ENCODE data around the gene ZSCAN21. TPM values are rescaled to one million over a fixed set of nuclear protein-coding genes. Genes with fewer than 3 reads are reported as not detected.

The ZSCAN21 gene
- total and polyA plus RNA-seq, 10 of the 15 experiments (the other 5 are each of a cell fraction or from before 2014, with no cell fraction given), result 1.9 to 9.6 (median 7.1) TPM

DNA sequence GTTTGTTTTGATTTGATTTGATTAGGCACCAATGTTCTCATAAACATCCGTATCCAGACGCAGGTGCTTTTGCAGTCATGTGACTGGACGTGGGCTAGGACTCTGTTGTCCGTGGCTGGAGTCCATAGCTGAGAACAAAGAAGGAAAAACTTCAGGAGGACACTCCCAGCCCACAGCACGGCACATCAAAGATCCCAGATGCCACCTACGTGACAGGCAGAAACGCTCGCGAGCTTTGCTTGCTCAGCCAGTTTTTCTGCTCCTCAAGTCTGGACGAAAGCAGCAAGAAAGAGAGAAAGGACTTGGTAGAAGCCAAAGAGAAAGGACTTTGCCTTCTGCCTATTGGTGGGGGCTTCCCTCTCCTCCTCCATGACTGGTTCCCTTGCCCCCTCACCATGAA is 41.0 kb upstream of the ZSCAN21 start:
- Histone ChIP-seq H3K9ac (ENCODE audit: control insufficient read depth, insufficient read depth, low read length) (no peak overlapping the region), H3K27me3 (replicated peaks in 1 of 2; ENCODE audit: control insufficient read depth in 2 of 2, insufficient read depth in 2 of 2, low read length in 1 of 2) (peaks cover 0 to 1% of the 10 kb centered on the region in 2 experiments; a peak in 2 of 4 replicates), H3K27ac (ENCODE audit: control insufficient read depth, insufficient read depth) (no peak overlapping the region), H3K4me1 (ENCODE audit: control insufficient read depth, insufficient read depth, low read length) (no peaks in the 10 kb centered on the region), H3K4me2 (ENCODE audit: control insufficient read depth, insufficient read depth) (no peak overlapping the region), H3K36me3 (ENCODE audit: control insufficient read depth in 2 of 2, insufficient read depth in 2 of 2, low read length in 1 of 2) (no peaks in the 10 kb centered on the region), H3K79me2 (ENCODE audit: control insufficient read depth, insufficient read depth, low read length) (no peaks in the 10 kb centered on the region), H3K4me3 (no peak overlapping the region), H2AFZ (ENCODE audit: control insufficient read depth, low read depth, low read length) (no peak overlapping the region), H3K9me3 (replicated peaks; ENCODE audit: control insufficient read depth, insufficient read depth, low read length) (no peaks in the 10 kb centered on the region), H4K20me1 (ENCODE audit: control insufficient read depth, insufficient read depth) (no peaks in the 10 kb centered on the region)
- no peak for FAIRE-seq
- no peak for DNase-seq (ENCODE audit: low read depth, low spot score)
- BruUV-seq (replicated peaks), result no TSS peak
- RAD21 ChIA-PET (ENCODE audit: unreplicated experiment), result interaction anchor here (1.1 kb wide), 1 partner anchor 8 kb away, joined by 3 read pairs; no protein-coding TSS in a partner anchor
- ATAC-seq, result no peak
- POLR2A ChIA-PET, result interaction anchor here (1.2 kb wide), 1 partner anchor 41 kb away, joined by 3 read pairs; the partner anchor contains the start of gene ZSCAN21
- CTCF ChIA-PET, result interaction anchor here (1.2 to 1.5 kb wide), 2 partner anchors 15 to 18 kb away, joined by 3 to 4 read pairs; no protein-coding TSS in a partner anchor
- SMC1A ChIA-PET (ENCODE audit: uncharacterized antibody, unreplicated experiment), result no interaction called here
- intact Hi-C loops (cut with micrococcal nuclease; ENCODE audit: unreplicated experiment), result no loop called here
- in situ Hi-C loops (cut with MboI), result no loop called here
- 59% methylated on average over 10 of the region's 10 CpGs for WGBS (ENCODE audit: insufficient coverage, insufficient replicate concordance, low lambda C conversion rate, missing lambda C conversion rate)
- TF ChIP-seq KLF5 (IDR thresholded peaks at IDR 0.05; ENCODE audit: partially characterized antibody) (no peak), PAX5 (IDR thresholded peaks at IDR 0.05; ENCODE audit: borderline replicate concordance, low read depth, low read length) (no peak), PBX3 (IDR thresholded peaks at IDR 0.05; ENCODE audit: insufficient replicate concordance, low read depth, low read length) (no peak), E4F1 (IDR thresholded peaks at IDR 0.05; ENCODE audit: borderline replicate concordance, partially characterized antibody) (no peak), NBN (IDR thresholded peaks at IDR 0.05) (no peak), ZBTB33 (IDR thresholded peaks at IDR 0.05) (no peak), LARP7 (IDR thresholded peaks at IDR 0.05) (no peak), ZSCAN29 (IDR thresholded peaks at IDR 0.05) (no peak), STAT1 (conservative IDR thresholded peaks at IDR 0.05) (no peak), NFIC (IDR thresholded peaks at IDR 0.05; ENCODE audit: low read depth, low read length) (no peak), RAD21 (IDR thresholded peaks at IDR 0.05; ENCODE audit: insufficient read depth, low read depth, low read length) (no peak), RCOR1 (conservative IDR thresholded peaks at IDR 0.05; ENCODE audit: low read depth, low read length) (no peak), SMAD1 (IDR thresholded peaks at IDR 0.05; ENCODE audit: low read depth, partially characterized antibody) (no peak), USF2 (IDR thresholded peaks at IDR 0.05; ENCODE audit: borderline replicate concordance, low read depth, low read length) (no peak)
- TF ChIP-seq, protein P1, sequence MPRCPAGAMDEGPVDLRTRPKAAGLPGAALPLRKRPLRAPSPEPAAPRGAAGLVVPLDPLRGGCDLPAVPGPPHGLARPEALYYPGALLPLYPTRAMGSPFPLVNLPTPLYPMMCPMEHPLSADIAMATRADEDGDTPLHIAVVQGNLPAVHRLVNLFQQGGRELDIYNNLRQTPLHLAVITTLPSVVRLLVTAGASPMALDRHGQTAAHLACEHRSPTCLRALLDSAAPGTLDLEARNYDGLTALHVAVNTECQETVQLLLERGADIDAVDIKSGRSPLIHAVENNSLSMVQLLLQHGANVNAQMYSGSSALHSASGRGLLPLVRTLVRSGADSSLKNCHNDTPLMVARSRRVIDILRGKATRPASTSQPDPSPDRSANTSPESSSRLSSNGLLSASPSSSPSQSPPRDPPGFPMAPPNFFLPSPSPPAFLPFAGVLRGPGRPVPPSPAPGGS (IDR thresholded peaks at IDR 0.05; ENCODE audit: borderline replicate concordance, insufficient read depth, low read depth, low read length, poor library complexity, severe bottlenecking), result no peak

All from GM12878 (cell line).